DOHH2 (cell line): ENCODE data around the gene OR2T6.

ENCODE experiments used
- H3F3A ChIP-seq: fragments of 200-600 bp; sonication (generic), shearing (Covaris generic); 2 replicates; pipeline ENCODE4 v1.6.0; 2016; ENCODE audit warnings: antibody characterized with exemption, mild to moderate bottlenecking; ENCODE audit not compliant: control insufficient read depth, insufficient read depth
- H3K27ac ChIP-seq: fragments of 200-600 bp; sonication (generic); 2 replicates; pipeline ENCODE4 v1.5.1; 2014; ENCODE audit warnings: low read depth, mild to moderate bottlenecking, low read length, moderate library complexity
- H3K27me3 ChIP-seq: fragments of 200-600 bp; sonication (generic); 2 replicates; pipeline ENCODE4 v1.6.1; 2014; ENCODE audit warnings: mild to moderate bottlenecking, low read length, mixed read lengths; ENCODE audit not compliant: control insufficient read depth
- H3K36me3 ChIP-seq: fragments of 200-600 bp; sonication (generic); 2 replicates; pipeline ENCODE4 v1.6.1; 2014; ENCODE audit warnings: mild to moderate bottlenecking, low read length, moderate library complexity, mixed read lengths; ENCODE audit not compliant: control insufficient read depth
- H3K4me1 ChIP-seq: fragments of 200-600 bp; sonication (generic); 2 replicates; pipeline ENCODE4 v1.6.1; 2014; ENCODE audit warnings: mild to moderate bottlenecking, low read length, mixed read lengths; ENCODE audit not compliant: control insufficient read depth
- H3K4me2 ChIP-seq: fragments of 200-600 bp; sonication (generic); 2 replicates; pipeline ENCODE4 v1.6.0; 2014; ENCODE audit warnings: mild to moderate bottlenecking, low read length, moderate library complexity
- H3K4me3 ChIP-seq: fragments of 200-600 bp; sonication (generic); 2 replicates; pipeline ENCODE4 v1.5.1; 2014; ENCODE audit warnings: mild to moderate bottlenecking, low read length, mixed read lengths
- H3K79me2 ChIP-seq: fragments of 200-600 bp; sonication (generic); 2 replicates; pipeline ENCODE4 v1.6.1; 2014; ENCODE audit warnings: mild to moderate bottlenecking, low read length, mixed read lengths; ENCODE audit not compliant: control insufficient read depth
- H3K9me2 ChIP-seq: fragments of 200-600 bp; sonication (generic); replicated peaks from 2 replicates; pipeline ENCODE4 v1.6.1; 2014; ENCODE audit warnings: mild to moderate bottlenecking, low read length, mixed read lengths; ENCODE audit not compliant: control insufficient read depth
- H3K9me3 ChIP-seq: fragments of 200-600 bp; sonication (generic); 2 replicates; pipeline ENCODE4 v1.6.1; 2014; ENCODE audit warnings: antibody characterized with exemption, low read length, mixed read lengths; ENCODE audit not compliant: control insufficient read depth, insufficient read depth
- H4K20me1 ChIP-seq: fragments of 200-600 bp; sonication (generic); 2 replicates; pipeline ENCODE4 v1.6.0; 2014; ENCODE audit warnings: low read depth, mild to moderate bottlenecking, antibody characterized with exemption, low read length, moderate library complexity; ENCODE audit not compliant: control insufficient read depth, insufficient read depth
- EZH2phosphoT487 ChIP-seq: fragments of 200-600 bp; sonication (generic); IDR thresholded peaks from 2 replicates; pipeline ENCODE4 v1.6.1; 2017; ENCODE audit warnings: borderline replicate concordance, mild to moderate bottlenecking, antibody characterized with exemption, low read length, moderate library complexity, mixed read lengths
- TF ChIP-seq, protein P1 (sequence below): fragments of 200-600 bp; sonication (generic); IDR thresholded peaks from one replicate; pipeline ENCODE4 v1.5.1; 2014; ENCODE audit warnings: antibody characterized with exemption, mild to moderate bottlenecking, low read depth, low read length; ENCODE audit not compliant: poor library complexity, severe bottlenecking

OR2T6 gene

GRCh38 chr1:248388426-248388825, 12.9 kb downstream of the OR2T6 start:
- no peaks in the 10 kb centered on the region for H3K9me3 ChIP-seq
- no peak overlapping the region for H3K4me2 ChIP-seq
- H3F3A ChIP-seq: no peaks in the 10 kb centered on the region

DNA sequence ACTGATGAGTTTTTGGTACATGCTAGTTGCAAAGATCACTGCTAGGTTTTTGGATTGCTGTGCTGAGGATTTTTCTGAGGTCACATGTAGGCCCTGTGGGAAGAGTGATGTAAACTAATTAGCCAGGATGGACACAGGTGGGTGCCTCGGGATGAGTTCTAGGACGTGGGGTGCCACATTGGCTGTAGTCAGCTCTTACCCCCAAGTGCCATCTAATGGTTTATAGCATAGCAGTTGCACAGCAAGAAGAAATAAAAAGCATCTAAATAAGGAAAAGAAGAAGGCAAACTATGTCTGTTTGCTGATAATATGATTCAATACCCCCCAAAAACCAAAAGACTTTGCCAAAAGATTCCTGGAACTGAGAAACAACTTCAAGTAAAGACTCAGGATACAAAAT, 17.5 kb downstream of the OR2T6 start:
- no peaks in the 10 kb centered on the region for H3K4me1 ChIP-seq
- H4K20me1 ChIP-seq: no peaks in the 10 kb centered on the region
- TF ChIP-seq EZH2phosphoT487: no peak
- TF ChIP-seq, protein P1, sequence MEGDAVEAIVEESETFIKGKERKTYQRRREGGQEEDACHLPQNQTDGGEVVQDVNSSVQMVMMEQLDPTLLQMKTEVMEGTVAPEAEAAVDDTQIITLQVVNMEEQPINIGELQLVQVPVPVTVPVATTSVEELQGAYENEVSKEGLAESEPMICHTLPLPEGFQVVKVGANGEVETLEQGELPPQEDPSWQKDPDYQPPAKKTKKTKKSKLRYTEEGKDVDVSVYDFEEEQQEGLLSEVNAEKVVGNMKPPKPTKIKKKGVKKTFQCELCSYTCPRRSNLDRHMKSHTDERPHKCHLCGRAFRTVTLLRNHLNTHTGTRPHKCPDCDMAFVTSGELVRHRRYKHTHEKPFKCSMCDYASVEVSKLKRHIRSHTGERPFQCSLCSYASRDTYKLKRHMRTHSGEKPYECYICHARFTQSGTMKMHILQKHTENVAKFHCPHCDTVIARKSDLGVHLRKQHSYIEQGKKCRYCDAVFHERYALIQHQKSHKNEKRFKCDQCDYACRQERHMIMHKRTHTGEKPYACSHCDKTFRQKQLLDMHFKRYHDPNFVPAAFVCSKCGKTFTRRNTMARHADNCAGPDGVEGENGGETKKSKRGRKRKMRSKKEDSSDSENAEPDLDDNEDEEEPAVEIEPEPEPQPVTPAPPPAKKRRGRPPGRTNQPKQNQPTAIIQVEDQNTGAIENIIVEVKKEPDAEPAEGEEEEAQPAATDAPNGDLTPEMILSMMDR: no peak

More at GRCh38 chr1:248388426-248388825, 12.9 kb downstream of the OR2T6 start:
- Histone ChIP-seq H3K9me2 (no peaks in the 10 kb centered on the region), H3K36me3 (no peaks in the 10 kb centered on the region), H3K27me3 (no peaks in the 10 kb centered on the region), H4K20me1 (no peaks in the 10 kb centered on the region), H3K4me1 (no peaks in the 10 kb centered on the region), H3K27ac (no peak overlapping the region), H3K4me3 (no peak overlapping the region), H3K79me2 (no peaks in the 10 kb centered on the region)
- TF ChIP-seq, protein P1: no peak
- TF ChIP-seq EZH2phosphoT487: no peak

DNA sequence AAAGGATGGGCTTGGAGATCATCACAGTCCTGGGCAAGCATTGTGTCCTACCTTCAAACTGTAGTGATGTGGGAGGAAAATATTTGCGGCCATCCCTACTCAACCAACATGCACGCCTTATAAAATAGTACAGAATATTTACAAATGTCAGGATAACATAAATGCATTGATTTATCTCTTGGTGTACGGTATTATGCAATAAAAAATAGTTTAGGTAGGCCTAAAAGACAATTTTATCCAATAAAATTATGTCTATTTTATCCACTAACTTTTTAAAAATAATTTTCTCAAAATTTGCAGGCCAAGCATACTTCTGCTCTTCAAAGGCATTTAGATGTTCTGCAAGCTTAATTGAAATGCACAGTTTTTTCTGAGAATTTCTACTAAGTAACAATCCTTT, 27.2 kb downstream of the OR2T6 start, which contains the start of gene OR2T1:
Gene OR2T1 (plus strand): TSS at position 301 of the 400 bp plus-strand sequence. CDS start 3,100 bp downstream, outside the sequence.
- Histone ChIP-seq H3F3A (peaks cover 5% of the 10 kb centered on the region), H3K27me3 (no peaks in the 10 kb centered on the region), H3K27ac (no peak within 1 kb of the TSS), H3K79me2 (no peaks in the 10 kb centered on the region), H3K36me3 (no peaks in the 10 kb centered on the region), H4K20me1 (no peaks in the 10 kb centered on the region), H3K9me3 (no peaks in the 10 kb centered on the region), H3K4me1 (no peaks in the 10 kb centered on the region), H3K4me3 (no peak within 1 kb of the TSS), H3K4me2 (no peak within 1 kb of the TSS), H3K9me2 (no peaks in the 10 kb centered on the region)
- TF ChIP-seq, protein P1: no peak
- no peak for TF ChIP-seq EZH2phosphoT487

More for the DNA sequence above, 17.5 kb downstream of the OR2T6 start:
- Histone ChIP-seq H3K9me3 (no peaks in the 10 kb centered on the region), H3K9me2 (no peaks in the 10 kb centered on the region), H3K27me3 (no peaks in the 10 kb centered on the region), H3K4me2 (no peak overlapping the region), H3K79me2 (no peaks in the 10 kb centered on the region), H3K27ac (no peak overlapping the region), H3F3A (no peaks in the 10 kb centered on the region), H3K4me3 (no peak overlapping the region), H3K36me3 (no peaks in the 10 kb centered on the region)

DNA sequence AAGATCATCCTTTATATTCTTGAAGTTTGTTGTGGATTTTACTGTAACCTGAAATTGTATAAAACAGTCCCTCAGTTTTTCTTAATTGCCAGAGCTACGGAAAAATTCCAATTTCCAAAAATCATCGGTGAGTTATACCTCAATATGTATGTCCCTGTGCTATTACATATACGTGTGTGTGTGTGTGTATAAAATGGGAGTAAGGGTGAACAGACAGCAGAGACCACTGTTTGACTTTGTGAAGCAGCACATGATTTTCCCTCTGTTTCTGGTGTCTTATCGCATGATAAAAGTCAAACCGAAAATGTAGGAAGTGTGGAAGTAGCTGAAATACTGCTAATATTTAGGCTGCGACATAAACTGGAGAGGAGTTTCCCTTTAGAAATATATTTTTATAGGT, 28.5 kb downstream of the OR2T6 start:
- Histone ChIP-seq H3F3A (peaks cover 5% of the 10 kb centered on the region), H3K9me3 (no peaks in the 10 kb centered on the region), H3K4me3 (no peak overlapping the region), H3K79me2 (no peaks in the 10 kb centered on the region), H3K4me1 (no peaks in the 10 kb centered on the region), H3K36me3 (no peaks in the 10 kb centered on the region), H3K9me2 (no peaks in the 10 kb centered on the region), H3K27ac (no peak overlapping the region), H4K20me1 (no peaks in the 10 kb centered on the region), H3K4me2 (no peak overlapping the region), H3K27me3 (no peaks in the 10 kb centered on the region)
- TF ChIP-seq, protein P1: peak; percentile 47
- no peak for TF ChIP-seq EZH2phosphoT487
